WTC11 (cell line): ENCODE results near the gene GNA12. TPM values are rescaled to one million over a fixed set of nuclear protein-coding genes. Genes with fewer than 3 reads are reported as not detected.

Source experiments
- ATAC-seq: fragments of 200-7000 bp; cut with Tn5 transposase; 2 replicates; pipeline ENCODE4 v1.10.0; 2021; ENCODE audit warnings: mild to moderate bottlenecking, moderate library complexity
- CTCF ChIA-PET: fragments of 300-600 bp; sonication (Branson Sonifier 250); formaldehyde crosslinking; loops from one replicate; lab custom pipeline; 2021; ENCODE audit warnings: antibody characterized with exemption; lab: Charles Lee
- POLR2A ChIA-PET: fragments of 350-600 bp; sonication (Branson Sonifier 250); formaldehyde crosslinking; loops from one replicate; lab custom pipeline; 2021; ENCODE audit warnings: antibody characterized with exemption; lab: Charles Lee
- DNase-seq: peaks from one replicate; pipeline ENCODE4 v3.0.0; 2021; ENCODE audit warnings: low spot score
- H3K27ac Mint-ChIP-seq: 2 replicates; pipeline ENCODE4 v1.8.0; 2021; ENCODE audit warnings: mixed read lengths
- H3K27me3 Mint-ChIP-seq: 2 replicates; pipeline ENCODE4 v1.8.0; 2021; ENCODE audit warnings: low read depth, mild to moderate bottlenecking, moderate library complexity, mixed read lengths
- H3K36me3 Mint-ChIP-seq: 2 replicates; pipeline ENCODE4 v1.8.0; 2021; ENCODE audit warnings: mixed read lengths
- H3K4me1 Mint-ChIP-seq: 2 replicates; pipeline ENCODE4 v1.8.0; 2022; ENCODE audit warnings: mixed read lengths
- H3K4me3 Mint-ChIP-seq: 2 replicates; pipeline ENCODE4 v1.8.0; 2021; ENCODE audit warnings: mild to moderate bottlenecking, moderate library complexity, mixed read lengths
- H3K9me3 Mint-ChIP-seq: 2 replicates; pipeline ENCODE4 v1.8.0; 2021; ENCODE audit warnings: mixed read lengths
- AFF4 ChIP-seq: sonication (generic); formaldehyde crosslinking; IDR thresholded peaks from 2 replicates; pipeline ENCODE4 v1.8.1; 2023; ENCODE audit warnings: mild to moderate bottlenecking, missing genetic modification reagents, borderline replicate concordance
- EMX1 ChIP-seq: fragments of 250-450 bp; sonication (Bioruptor Pico); IDR thresholded peaks from 2 replicates; pipeline ENCODE4 v1.8.0; 2021; ENCODE audit warnings: mild to moderate bottlenecking
- ETV6 ChIP-seq: sonication (generic); formaldehyde crosslinking; IDR thresholded peaks from 2 replicates; pipeline ENCODE4 v1.8.1; 2022; ENCODE audit warnings: mild to moderate bottlenecking, missing genetic modification reagents
- HMGXB4 ChIP-seq: sonication (generic); formaldehyde crosslinking; IDR thresholded peaks from 2 replicates; pipeline ENCODE4 v1.8.1; 2023; ENCODE audit warnings: mild to moderate bottlenecking, moderate library complexity, missing genetic modification reagents
- KAT7 ChIP-seq: sonication (generic); formaldehyde crosslinking; IDR thresholded peaks from 2 replicates; pipeline ENCODE4 v1.8.1; 2023; ENCODE audit warnings: missing genetic modification reagents, mild to moderate bottlenecking, borderline replicate concordance
- MLX ChIP-seq: sonication (generic); formaldehyde crosslinking; IDR thresholded peaks from 2 replicates; pipeline ENCODE4 v1.8.1; 2023; ENCODE audit warnings: mild to moderate bottlenecking, missing genetic modification reagents, moderate library complexity
- NFE2L1 ChIP-seq: sonication (generic); formaldehyde crosslinking; IDR thresholded peaks from 2 replicates; pipeline ENCODE4 v1.8.1; 2023; ENCODE audit warnings: missing genetic modification reagents
- RELA ChIP-seq: sonication (generic); formaldehyde crosslinking; IDR thresholded peaks from 2 replicates; pipeline ENCODE4 v1.8.1; 2022; ENCODE audit warnings: missing genetic modification reagents, mild to moderate bottlenecking, borderline replicate concordance
- SMAD3 ChIP-seq: sonication (generic); formaldehyde crosslinking; IDR thresholded peaks from 2 replicates; pipeline ENCODE4 v1.8.0; 2022; ENCODE audit warnings: missing genetic modification reagents, mild to moderate bottlenecking, borderline replicate concordance
- STAT6 ChIP-seq: sonication (generic); formaldehyde crosslinking; conservative IDR thresholded peaks from 2 replicates; pipeline ENCODE4 v1.8.1; 2023; ENCODE audit warnings: mild to moderate bottlenecking, low read depth, missing genetic modification reagents, moderate library complexity
- TEAD4 ChIP-seq: sonication (generic); formaldehyde crosslinking; IDR thresholded peaks from 2 replicates; pipeline ENCODE4 v1.8.0; 2022; ENCODE audit warnings: mild to moderate bottlenecking, missing genetic modification reagents
- ZNF138 ChIP-seq: sonication (generic); formaldehyde crosslinking; conservative IDR thresholded peaks from 2 replicates; pipeline ENCODE4 v1.8.1; 2022; ENCODE audit warnings: mild to moderate bottlenecking, moderate library complexity, missing genetic modification reagents
- ZNF396 ChIP-seq: fragments of 250-450 bp; sonication (Bioruptor Pico); IDR thresholded peaks from 2 replicates; pipeline ENCODE4 v1.8.0; 2021; ENCODE audit warnings: mild to moderate bottlenecking, moderate library complexity, borderline replicate concordance
- ZNF671 ChIP-seq: fragments of 250-450 bp; sonication (Bioruptor Pico); IDR thresholded peaks from 2 replicates; pipeline ENCODE4 v1.8.0; 2021; ENCODE audit warnings: mild to moderate bottlenecking
- ZSCAN18 ChIP-seq: fragments of 250-450 bp; sonication (Bioruptor Pico); IDR thresholded peaks from 2 replicates; pipeline ENCODE4 v2.1.2; 2022; ENCODE audit warnings: mild to moderate bottlenecking, moderate library complexity
- total RNA-seq: library from RNA; stranded (reverse); gene quantifications from 3 replicates; pipeline ENCODE4 v1.2.3, GENCODE V29; 2021

GNA12 gene
- total RNA-seq, 1 experiment from 2014 or later, result 99.6 TPM

GRCh38 chr7:2773608-2774007 is 70.5 kb downstream of the GNA12 start (continued):
- no peak for TF ChIP-seq MLX (CRISPR knock-in tag)

GRCh38 chr7:2771274-2771731 is 72.8 kb downstream of the GNA12 start:
- peaks cover 32% of the 10 kb centered on the region for H3K36me3 Mint-ChIP-seq
- H3K4me1 Mint-ChIP-seq, result peaks cover 18% of the 10 kb centered on the region
- no peaks in the 10 kb centered on the region for H3K27me3 Mint-ChIP-seq
- H3K4me3 Mint-ChIP-seq, result no peak overlapping the region
- peaks cover 5% of the 10 kb centered on the region for H3K9me3 Mint-ChIP-seq
- peak overlapping the region; percentile 40; the same call in 1 of the 2 replicates for H3K27ac Mint-ChIP-seq
- TF ChIP-seq EMX1 (CRISPR knock-in tag) (no peak), STAT6 (CRISPR knock-in tag) (no peak), RELA (CRISPR knock-in tag) (no peak), ZSCAN18 (CRISPR knock-in tag) (no peak)
- ATAC-seq (no peak), DNase-seq (no peak)
- ChIA-PET CTCF (no interaction called here), POLR2A (no interaction called here)

- H3K9me3 Mint-ChIP-seq, result no peaks in the 10 kb centered on the region
- DNase-seq, result no peak
- CTCF ChIA-PET, result interaction anchor here (1.5 kb wide), 1 partner anchor 101 kb away, joined by 3 read pairs; no protein-coding TSS in a partner anchor
- no peak for TF ChIP-seq AFF4 (CRISPR knock-in tag)
- no peak for TF ChIP-seq SMAD3
- no peak for TF ChIP-seq ZNF396 (CRISPR knock-in tag)
- no peak for TF ChIP-seq ZNF671
- TF ChIP-seq ETV6 (CRISPR knock-in tag), result no peak
- TF ChIP-seq, all 79 proteins: peak for 0
- H3K36me3 Mint-ChIP-seq, result peaks cover 15% of the 10 kb centered on the region; the same call in 1 of the 2 replicates
- ATAC-seq, result no peak
- no peaks in the 10 kb centered on the region for H3K27me3 Mint-ChIP-seq
- POLR2A ChIA-PET, result interaction anchor here (0.6 to 0.7 kb wide), 2 partner anchors 15 to 60 kb away, joined by 3 read pairs; no protein-coding TSS in a partner anchor
- peak overlapping the region; percentile 75 for H3K27ac Mint-ChIP-seq
- peaks cover 45% of the 10 kb centered on the region for H3K4me1 Mint-ChIP-seq
- H3K4me3 Mint-ChIP-seq, result no peak overlapping the region
These were observed 79.5 kb downstream of the GNA12 start for GRCh38 chr7:2764621-2765020.

- ATAC-seq, result no peak
- H3K4me3 Mint-ChIP-seq, result no peak overlapping the region
- peaks cover 48% of the 10 kb centered on the region for H3K4me1 Mint-ChIP-seq
- ChIA-PET POLR2A (interaction anchor here (1.2 kb wide), 1 partner anchor 61 kb away, joined by 3 read pairs; no protein-coding TSS in a partner anchor), CTCF (interaction anchor here (1.0 to 1.5 kb wide), 4 partner anchors 13 to 102 kb away, joined by 3 to 6 read pairs (median 5); no protein-coding TSS in a partner anchor)
- H3K27me3 Mint-ChIP-seq, result no peaks in the 10 kb centered on the region
- H3K27ac Mint-ChIP-seq, result peak overlapping the region; percentile 89
- no peak for DNase-seq
- H3K9me3 Mint-ChIP-seq, result no peaks in the 10 kb centered on the region
- H3K36me3 Mint-ChIP-seq, result peaks cover 15% of the 10 kb centered on the region
- TF ChIP-seq HMGXB4 (CRISPR knock-in tag) (no peak), NFE2L1 (CRISPR knock-in tag) (no peak), ZNF671 (no peak), KAT7 (no peak), TEAD4 (CRISPR knock-in tag) (no peak), ZNF138 (CRISPR knock-in tag) (no peak)
These were observed 80.5 kb downstream of the GNA12 start for GRCh38 chr7:2763597-2763996.
